Measurements from ENCODE around the gene KAT7. TPM values are rescaled to one million over a fixed set of nuclear protein-coding genes. Genes with fewer than 3 reads are reported as not detected.

KAT7 gene
- total RNA-seq, 1 donor, result 53.6 TPM

- DNase-seq (ENCODE audit: low read depth in 2 of 3, low spot score in 2 of 3), result no peak
Measured at GRCh38 chr17:49839455-49839854, 51.0 kb downstream of the KAT7 start.

GRCh38 chr17:49841548-49841947 is 53.1 kb downstream of the KAT7 start:
- no peak for DNase-seq (ENCODE audit: low read depth in 2 of 3, low spot score in 2 of 3)

- DNase-seq (ENCODE audit: low read depth in 2 of 3, low spot score in 2 of 3), result no peak
Measured at GRCh38 chr17:49842371-49842770, 53.9 kb downstream of the KAT7 start.

- DNase-seq (ENCODE audit: low read depth in 2 of 3, low spot score in 2 of 3), result no peak
Measured at GRCh38 chr17:49842846-49843245, 54.4 kb downstream of the KAT7 start.

GRCh38 chr17:49843774-49844350 is 55.4 kb downstream of the KAT7 start:
- no peak for DNase-seq (ENCODE audit: low read depth in 2 of 3, low spot score in 2 of 3)

- no peak for DNase-seq (ENCODE audit: low read depth in 2 of 3, low spot score in 2 of 3)
Measured at GRCh38 chr17:49845321-49845720, 56.8 kb downstream of the KAT7 start.

GRCh38 chr17:49846938-49847712 is 58.6 kb downstream of the KAT7 start:
- no peak for DNase-seq (ENCODE audit: low read depth in 2 of 3, low spot score in 2 of 3)

GRCh38 chr17:49848019-49848473 is 59.6 kb downstream of the KAT7 start, which contains the start of gene TAC4:
TSS of gene TAC4 (minus strand) at chr17:49848069. CDS start at chr17:49848017, 52 bp downstream.
- no peak for DNase-seq (ENCODE audit: low read depth in 2 of 3, low spot score in 2 of 3)

- no peak for DNase-seq (ENCODE audit: low read depth in 2 of 3, low spot score in 2 of 3)
Measured at GRCh38 chr17:49848739-49849138, 60.3 kb downstream of the KAT7 start.

GRCh38 chr17:49850218-49850610 is 61.7 kb downstream of the KAT7 start:
- no peak for DNase-seq (ENCODE audit: low read depth in 2 of 3, low spot score in 2 of 3)

- DNase-seq (ENCODE audit: low read depth in 2 of 3, low spot score in 2 of 3), result no peak
Measured at GRCh38 chr17:49850772-49851386, 62.4 kb downstream of the KAT7 start.

GRCh38 chr17:49851387-49852291 is 63.2 kb downstream of the KAT7 start:
- peak; percentile 53 to 82 (median 81) for DNase-seq (ENCODE audit: low read depth in 2 of 3, low spot score in 2 of 3)

- no peak for DNase-seq (ENCODE audit: low read depth in 2 of 3, low spot score in 2 of 3)
Measured at GRCh38 chr17:49853470-49854015, 65.1 kb downstream of the KAT7 start.

GRCh38 chr17:49854126-49854525 is 65.6 kb downstream of the KAT7 start:
- no peak for DNase-seq (ENCODE audit: low read depth in 2 of 3, low spot score in 2 of 3)

GRCh38 chr17:49858796-49859195 is 70.3 kb downstream of the KAT7 start:
- DNase-seq (ENCODE audit: low read depth in 2 of 3, low spot score in 2 of 3), result peak in 1 of 3 donors; percentile 17

GRCh38 chr17:49859991-49860953 is 71.8 kb downstream of the KAT7 start:
- no peak for DNase-seq (ENCODE audit: low read depth in 2 of 3, low spot score in 2 of 3)

GRCh38 chr17:49861150-49861884 is 72.8 kb downstream of the KAT7 start:
- peak; percentile 38 to 64 (median 54) for DNase-seq (ENCODE audit: low read depth in 2 of 3, low spot score in 2 of 3)

- DNase-seq (ENCODE audit: low read depth in 2 of 3, low spot score in 2 of 3), result no peak
Measured at GRCh38 chr17:49862781-49863331, 74.4 kb downstream of the KAT7 start.

All from hematopoietic multipotent progenitor cell (in vitro differentiated cells).